ENCODE measurements around the gene MXI1.

Gene MXI1

DNA sequence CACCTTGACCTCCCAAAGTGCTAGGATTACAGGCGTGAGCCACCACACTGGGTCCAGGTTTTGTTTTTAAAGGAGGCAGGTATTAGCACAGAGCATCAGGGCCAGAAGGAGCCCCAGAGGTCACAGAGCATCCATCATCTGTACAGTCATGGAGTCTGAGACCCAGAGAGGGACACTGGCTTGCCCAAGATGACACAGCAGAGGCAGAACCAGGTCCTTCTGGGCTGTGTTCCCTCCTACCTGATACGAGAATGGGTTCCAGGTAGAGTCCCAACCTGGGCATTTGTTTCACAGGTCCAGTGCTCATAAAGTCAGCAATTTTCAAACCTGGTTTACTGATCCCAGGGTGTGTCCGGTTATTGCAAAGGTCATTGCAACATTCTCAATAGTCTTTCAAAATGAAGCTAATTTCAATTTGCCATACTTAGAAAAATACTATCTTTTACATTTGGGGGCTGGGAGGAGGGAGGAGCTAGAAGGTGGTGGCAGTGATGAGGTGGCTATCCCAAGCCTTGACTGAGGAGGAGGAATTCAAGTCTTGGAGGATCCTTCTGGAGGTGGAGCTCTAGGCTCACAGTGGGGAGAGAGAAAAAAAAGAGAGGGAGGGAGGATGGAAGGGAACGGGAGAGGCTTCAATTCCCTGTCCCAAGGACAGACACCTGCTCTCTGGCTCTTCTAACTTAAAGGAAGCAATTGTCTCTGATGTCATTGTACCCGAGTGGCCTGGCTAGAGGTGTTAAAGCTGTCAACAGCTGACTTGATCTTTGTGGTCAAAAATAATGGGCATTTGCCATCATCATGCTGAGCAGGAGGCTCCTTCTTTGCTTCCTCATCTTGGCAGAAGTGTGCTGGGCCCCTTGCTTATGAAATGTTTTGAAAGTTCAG, 8.1 kb downstream of the MXI1 start:
- DNase-seq (ENCODE audit: low read depth) = no peak

- DNase-seq (ENCODE audit: low read depth) = no peak
These were observed 8.8 kb downstream of the MXI1 start for GRCh38 chr10:110216240-110216639.

DNA sequence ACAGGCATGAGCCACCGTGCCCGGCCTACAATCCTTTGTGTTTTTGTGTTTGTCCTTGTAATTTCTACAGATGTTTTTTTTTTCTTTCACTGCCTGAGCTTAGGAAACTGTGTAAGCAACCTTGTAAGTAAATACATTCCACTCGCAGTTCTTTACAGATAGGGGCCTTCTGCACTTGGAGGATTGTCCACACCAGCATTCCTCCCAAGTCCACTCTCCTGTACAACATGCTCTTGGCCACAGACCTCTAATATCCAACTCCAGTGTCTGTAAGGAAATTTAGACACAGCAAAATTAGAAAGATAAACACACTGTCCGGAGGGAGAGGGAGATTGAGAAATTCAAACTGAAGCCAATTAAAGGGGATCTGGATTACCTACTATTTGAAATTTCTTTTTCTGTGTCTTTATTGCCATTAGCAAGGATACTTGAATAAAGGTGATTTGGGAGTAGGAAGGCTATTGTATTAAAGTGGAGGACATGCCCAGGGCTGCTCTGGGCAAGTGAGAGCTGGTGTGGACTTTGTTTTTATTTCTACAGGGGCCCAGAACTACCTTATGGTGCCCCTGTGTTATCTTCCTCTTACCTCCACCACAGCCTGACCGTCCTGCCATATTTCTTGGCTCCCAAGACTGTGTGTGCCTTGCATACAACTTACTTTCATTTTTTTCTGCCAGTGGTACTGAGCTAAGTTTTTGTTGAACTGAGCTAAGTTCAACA, 9.7 kb downstream of the MXI1 start:
- no peak for DNase-seq (ENCODE audit: low read depth)

- DNase-seq (ENCODE audit: low read depth) = no peak
These were observed 10.2 kb downstream of the MXI1 start for GRCh38 chr10:110217662-110218008.

GRCh38 chr10:110218632-110219031, 11.2 kb downstream of the MXI1 start:
- no peak for DNase-seq (ENCODE audit: low read depth)

- no peak for DNase-seq (ENCODE audit: low read depth)
These were observed 12.5 kb downstream of the MXI1 start for GRCh38 chr10:110219884-110220283.

- no peak for DNase-seq (ENCODE audit: low read depth)
These were observed 13.0 kb downstream of the MXI1 start for GRCh38 chr10:110220398-110220797.

DNA sequence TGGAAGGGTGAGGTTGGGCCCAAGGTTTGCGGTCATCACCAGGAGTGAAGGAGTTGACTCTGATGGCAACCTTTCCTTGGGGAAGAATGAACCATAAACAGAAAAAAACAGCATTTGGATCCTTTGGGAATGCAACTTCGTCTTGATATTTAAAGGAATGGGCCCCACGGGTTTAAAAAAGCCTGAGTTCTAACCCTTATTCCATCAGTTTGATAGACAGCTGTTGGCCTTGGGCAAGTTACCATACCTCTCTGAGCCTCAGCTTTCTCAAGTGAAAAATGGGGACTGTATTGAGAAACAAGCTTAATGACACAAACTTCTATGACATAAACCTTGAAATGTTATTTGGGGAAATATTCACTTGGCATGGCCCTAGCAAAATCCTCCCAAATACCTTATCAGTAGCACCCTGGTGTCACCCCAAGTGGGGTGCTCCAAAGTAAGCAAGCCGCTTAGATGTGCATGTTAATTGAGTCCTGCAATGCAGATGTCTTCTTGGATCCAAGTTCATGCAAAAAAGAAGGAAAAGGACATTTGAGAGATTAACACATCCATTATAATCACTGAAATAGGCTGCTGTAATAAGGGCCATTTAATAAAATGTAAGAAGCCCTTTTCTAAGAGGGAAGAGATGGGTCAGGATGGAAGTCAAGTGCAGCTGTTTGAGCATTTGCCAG, 13.8 kb downstream of the MXI1 start:
- no peak for DNase-seq (ENCODE audit: low read depth)

DNA sequence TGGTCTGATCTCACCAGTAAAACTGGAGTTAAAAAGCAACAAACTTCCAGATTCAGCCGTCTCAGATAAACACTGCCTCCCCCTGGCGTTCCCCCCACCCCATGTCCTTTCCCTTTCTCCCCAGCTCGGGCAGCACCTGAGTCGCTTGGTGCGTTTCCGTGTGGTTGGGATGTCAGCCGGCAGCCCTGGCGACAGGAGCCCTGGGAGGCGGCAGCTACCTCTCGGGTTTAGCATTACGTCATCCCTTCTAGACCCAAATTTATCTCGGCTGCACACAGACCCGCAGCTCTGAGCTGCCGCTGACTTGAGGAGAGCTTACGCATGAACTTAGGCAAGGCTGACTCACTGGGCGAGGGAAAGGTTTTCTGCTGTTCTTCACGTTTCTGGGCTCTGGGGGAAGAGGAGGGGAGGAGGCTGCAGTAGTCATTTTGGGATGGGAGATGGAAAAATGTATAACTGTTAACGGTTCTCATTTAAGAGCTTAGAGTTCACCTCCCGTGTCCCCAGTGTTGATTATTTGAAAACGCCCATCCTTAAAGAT, 14.4 kb downstream of the MXI1 start:
- DNase-seq (ENCODE audit: low read depth) = peak; percentile 55

- DNase-seq (ENCODE audit: low read depth) = no peak
These were observed 15.4 kb downstream of the MXI1 start for GRCh38 chr10:110222641-110223297.

GRCh38 chr10:110223298-110223925, 16.0 kb downstream of the MXI1 start:
- DNase-seq (ENCODE audit: low read depth) = no peak

DNA sequence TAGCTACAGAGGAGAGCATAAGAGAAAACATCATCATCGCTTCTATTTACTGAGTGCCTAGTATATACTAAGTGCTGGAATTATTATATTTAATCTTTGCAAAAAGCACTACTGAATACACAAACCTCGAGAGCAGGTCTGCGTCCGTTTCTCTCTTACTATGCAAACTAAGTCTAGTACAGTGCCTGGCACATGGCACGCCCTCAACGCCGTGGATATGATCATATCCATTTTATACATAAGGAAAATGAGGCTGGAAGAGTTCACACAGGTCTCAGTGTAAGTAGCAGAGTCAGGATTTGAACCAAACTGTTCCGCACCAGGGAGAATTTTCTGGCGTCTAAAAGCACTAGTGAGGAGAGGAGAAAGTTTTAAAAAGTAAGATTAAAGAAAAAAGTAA, 17.6 kb downstream of the MXI1 start:
- DNase-seq (ENCODE audit: low read depth) = no peak

DNA sequence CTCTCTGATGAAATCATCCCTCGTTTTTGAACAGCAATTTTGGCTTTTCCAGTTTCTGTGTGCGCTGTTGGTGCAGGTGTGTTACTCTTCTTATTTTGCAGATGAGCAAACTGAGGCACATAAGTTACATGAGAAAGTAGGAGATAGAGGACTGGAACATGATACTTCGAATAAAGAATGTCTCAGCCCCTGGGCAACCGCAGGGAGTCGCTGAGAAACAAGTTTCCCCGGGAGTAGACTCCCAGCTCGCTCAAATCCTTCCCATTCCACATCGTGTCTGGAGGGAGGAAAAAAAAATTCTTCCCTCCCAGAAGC, 18.0 kb downstream of the MXI1 start:
- no peak for DNase-seq (ENCODE audit: low read depth)

DNA sequence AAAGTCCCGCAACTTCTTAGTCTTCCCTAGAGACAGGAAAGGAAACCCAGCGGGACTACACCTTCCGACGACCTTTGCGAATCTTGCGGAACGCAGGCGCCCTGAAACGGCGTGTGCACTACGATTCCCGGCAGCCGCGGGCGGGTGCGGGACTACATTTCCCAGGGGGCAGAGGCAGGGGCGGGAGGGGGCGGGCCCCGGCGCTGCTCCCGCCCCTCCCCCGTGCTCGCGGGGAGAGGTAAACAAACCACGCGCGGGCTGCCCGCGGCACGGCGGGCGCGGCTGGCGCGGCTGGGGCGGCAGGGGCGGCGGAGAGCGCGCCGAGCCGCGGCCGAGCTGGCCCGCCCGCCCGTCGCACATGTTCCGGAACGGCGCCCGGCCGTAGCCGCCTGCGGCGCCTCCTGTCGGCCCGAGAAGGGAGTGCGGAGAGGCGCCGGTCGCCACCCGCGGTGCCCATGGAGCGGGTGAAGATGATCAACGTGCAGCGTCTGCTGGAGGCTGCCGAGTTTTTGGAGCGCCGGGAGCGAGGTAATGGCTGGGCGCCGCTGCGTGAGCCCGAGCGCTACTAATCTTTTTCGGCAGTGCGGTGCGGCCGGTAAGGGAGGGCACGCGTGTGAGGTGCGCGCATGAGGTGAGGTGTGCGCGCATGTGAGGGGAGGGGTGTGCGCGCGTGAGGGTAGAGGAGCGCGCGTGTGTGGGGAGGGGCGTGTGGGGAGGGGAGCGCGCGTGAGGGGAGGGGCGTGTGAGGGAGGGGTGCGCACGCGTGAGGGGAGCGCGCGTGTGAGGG, 18.5 kb downstream of the MXI1 start:
- DNase-seq (ENCODE audit: low read depth) = peak; percentile 82

GRCh38 chr10:110226543-110226925, 19.1 kb downstream of the MXI1 start:
- peak; percentile 83 for DNase-seq (ENCODE audit: low read depth)

GRCh38 chr10:110226926-110227641, 19.7 kb downstream of the MXI1 start:
- DNase-seq (ENCODE audit: low read depth) = peak; percentile 69

DNA sequence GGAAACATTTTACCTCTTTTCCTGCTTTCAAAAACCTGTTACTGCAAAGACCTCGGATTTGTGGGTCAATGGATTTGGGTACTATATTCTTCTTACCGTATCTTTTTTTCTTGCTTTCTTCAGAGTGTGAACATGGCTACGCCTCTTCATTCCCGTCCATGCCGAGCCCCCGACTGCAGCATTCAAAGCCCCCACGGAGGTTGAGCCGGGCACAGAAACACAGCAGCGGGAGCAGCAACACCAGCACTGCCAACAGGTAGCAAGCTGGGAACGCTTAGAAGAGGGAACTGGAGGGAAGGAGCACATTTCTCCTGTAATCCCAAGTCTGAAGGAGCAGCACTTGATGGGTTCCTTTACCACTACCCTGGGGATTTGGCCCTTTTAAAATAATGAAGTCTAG, 20.7 kb downstream of the MXI1 start:
- no peak for DNase-seq (ENCODE audit: low read depth)

DNA sequence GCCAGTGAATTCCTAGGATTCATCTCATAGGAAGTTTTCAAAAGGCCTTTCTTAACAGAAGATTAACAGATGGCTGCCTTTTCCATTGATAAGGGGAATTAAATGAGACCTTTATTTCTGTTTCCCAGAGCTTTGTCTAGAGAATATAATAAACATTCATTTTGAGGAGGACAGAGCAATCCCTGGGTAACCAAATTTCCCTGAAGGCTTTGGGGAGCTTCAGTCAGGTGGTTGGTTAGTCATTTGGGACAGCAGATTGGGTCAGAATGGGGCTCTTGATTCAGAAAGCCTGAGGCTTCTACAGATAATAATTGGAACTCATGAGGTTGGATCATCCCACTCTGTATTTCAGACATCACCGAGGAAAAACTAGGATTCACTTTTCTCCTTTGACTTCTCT, 21.8 kb downstream of the MXI1 start:
- DNase-seq (ENCODE audit: low read depth) = no peak

GRCh38 chr10:110233846-110234245, 26.4 kb downstream of the MXI1 start:
- no peak for DNase-seq (ENCODE audit: low read depth)

DNA sequence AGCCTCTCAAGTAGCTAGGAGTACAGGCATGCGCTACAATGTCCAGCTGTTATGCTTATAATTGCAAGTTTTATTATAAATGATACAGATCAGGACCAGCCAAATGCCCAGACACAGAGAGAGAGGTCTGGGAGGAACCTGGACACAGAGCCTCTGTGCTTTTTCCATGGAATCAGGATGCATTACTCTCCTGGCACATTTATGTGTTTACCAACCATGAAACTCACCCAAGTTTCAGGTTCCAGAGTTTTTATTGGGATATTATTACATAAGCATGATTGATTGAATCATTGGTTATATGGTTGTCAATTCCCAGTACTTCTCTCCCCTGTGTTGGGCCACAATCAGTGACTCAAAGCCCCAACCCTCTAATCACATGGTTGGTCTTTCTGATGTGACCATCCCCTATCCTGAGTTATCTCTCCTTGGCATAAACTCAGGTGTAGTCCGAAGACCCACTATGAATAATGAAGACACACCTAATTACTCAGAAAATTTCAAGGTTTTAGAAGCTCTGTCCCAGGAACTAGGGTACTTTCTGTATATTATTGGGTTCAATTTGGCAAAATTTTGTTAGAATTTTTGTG, 30.6 kb downstream of the MXI1 start:
- no peak for DNase-seq (ENCODE audit: low read depth)
